Brain microvascular endothelial cell (primary cell): ENCODE data around the gene VDAC1.

Experiments
- DNase-seq: peaks from one replicate; pipeline ENCODE4 v3.0.0-alpha.2; 2020
- H3K27ac ChIP-seq: fragments of 250-450 bp; sonication (Bioruptor Pico); 2 replicates; pipeline ENCODE4 v1.5.1; 2020; ENCODE audit warnings: mild to moderate bottlenecking, moderate library complexity
- H3K27me3 ChIP-seq: fragments of 250-450 bp; sonication (Bioruptor Pico); replicated peaks from 2 replicates; pipeline ENCODE4 v1.5.1; 2020; ENCODE audit warnings: mild to moderate bottlenecking
- H3K36me3 ChIP-seq: fragments of 250-450 bp; sonication (Bioruptor Pico); replicated peaks from 2 replicates; pipeline ENCODE4 v1.5.1; 2020; ENCODE audit warnings: mild to moderate bottlenecking
- H3K4me3 ChIP-seq: 2 replicates; pipeline ENCODE4 v1.5.1; 2011; ENCODE audit warnings: low read depth, mild to moderate bottlenecking, control low read depth, low read length, moderate library complexity
- CTCF ChIP-seq: IDR thresholded peaks from 2 replicates; pipeline ENCODE4 v1.5.1; 2011; ENCODE audit warnings: low read depth, mild to moderate bottlenecking, moderate library complexity, low read length, control low read depth, inconsistent platforms; ENCODE audit errors: missing control alignments
- in situ Hi-C: cut with HindIII; loops from 2 replicates; pipeline ENCODE4 v1.10.0; 2017; ENCODE audit warnings: low sequenced_read_pairs, low pct_ligation_motif_present

VDAC1 gene

GRCh38 chr5:133995883-133996563 is 8.8 kb downstream of the VDAC1 start:
- TF ChIP-seq CTCF = no peak
- in situ Hi-C loops = no loop called here
- Histone ChIP-seq H3K36me3 (peaks cover 7% of the 10 kb centered on the region), H3K27me3 (no peaks in the 10 kb centered on the region), H3K27ac (no peak overlapping the region), H3K4me3 (no peak overlapping the region)
- DNase-seq = no peak

- in situ Hi-C loops = no loop called here
- peaks cover 10% of the 10 kb centered on the region for H3K36me3 ChIP-seq
- no peak for TF ChIP-seq CTCF
- no peak overlapping the region for H3K4me3 ChIP-seq
- H3K27me3 ChIP-seq = no peaks in the 10 kb centered on the region
- DNase-seq = no peak
- no peak overlapping the region for H3K27ac ChIP-seq
Observed at GRCh38 chr5:133995341-133995740, 9.4 kb downstream of the VDAC1 start.

GRCh38 chr5:133994990-133995333 is 9.8 kb downstream of the VDAC1 start:
- in situ Hi-C loops = no loop called here
- TF ChIP-seq CTCF = no peak
- peaks cover 14% of the 10 kb centered on the region for H3K36me3 ChIP-seq
- H3K4me3 ChIP-seq = no peak overlapping the region
- no peak overlapping the region for H3K27ac ChIP-seq
- no peak for DNase-seq
- H3K27me3 ChIP-seq = no peaks in the 10 kb centered on the region

GRCh38 chr5:133994297-133994989 is 10.3 kb downstream of the VDAC1 start:
- no peaks in the 10 kb centered on the region for H3K27me3 ChIP-seq
- in situ Hi-C loops = no loop called here
- peaks cover 19% of the 10 kb centered on the region for H3K36me3 ChIP-seq
- H3K27ac ChIP-seq = no peak overlapping the region
- DNase-seq = no peak
- H3K4me3 ChIP-seq = no peak overlapping the region
- no peak for TF ChIP-seq CTCF

- in situ Hi-C loops = no loop called here
Observed at GRCh38 chr5:133993185-133993936, 11.4 kb downstream of the VDAC1 start.

More at GRCh38 chr5:133993185-133993936, 11.4 kb downstream of the VDAC1 start:
- H3K36me3 ChIP-seq = peaks cover 28% of the 10 kb centered on the region
- H3K4me3 ChIP-seq = no peak overlapping the region
- DNase-seq = peak; percentile 53
- H3K27ac ChIP-seq = no peak overlapping the region
- H3K27me3 ChIP-seq = no peaks in the 10 kb centered on the region
- no peak for TF ChIP-seq CTCF
